Right lobe of liver (tissue), 4 donors: ENCODE data around the gene LANCL2.

Source experiments
- POLR2A ChIP-seq: fragments of 450-650 bp; IDR thresholded peaks from one replicate; pipeline ENCODE4 v1.6.1; 2017; ENCODE audit warnings: antibody characterized with exemption, mild to moderate bottlenecking
- TF ChIP-seq, protein P1 (sequence below), 4 donors: fragments of 200-600 bp in 3 of 4; fragments of 450-650 bp in 1 of 4; IDR thresholded peaks; one replicate each; pipeline versions ENCODE4 v1.5.1 to v1.8.0; 2016 to 2022; ENCODE audit warnings: antibody characterized with exemption in 4 of 4, mild to moderate bottlenecking in 2 of 4
- donor health status: DM: no; HTN: no; CAD: no.
- donor health status: DM: no; HTN: no; CAD: no.
- donor health status: DM: no; HTN: yes; CAD: no.

GRCh38 chr7:55464422-55464821 is 99.3 kb downstream of the LANCL2 start:
- TF ChIP-seq, protein P1, sequence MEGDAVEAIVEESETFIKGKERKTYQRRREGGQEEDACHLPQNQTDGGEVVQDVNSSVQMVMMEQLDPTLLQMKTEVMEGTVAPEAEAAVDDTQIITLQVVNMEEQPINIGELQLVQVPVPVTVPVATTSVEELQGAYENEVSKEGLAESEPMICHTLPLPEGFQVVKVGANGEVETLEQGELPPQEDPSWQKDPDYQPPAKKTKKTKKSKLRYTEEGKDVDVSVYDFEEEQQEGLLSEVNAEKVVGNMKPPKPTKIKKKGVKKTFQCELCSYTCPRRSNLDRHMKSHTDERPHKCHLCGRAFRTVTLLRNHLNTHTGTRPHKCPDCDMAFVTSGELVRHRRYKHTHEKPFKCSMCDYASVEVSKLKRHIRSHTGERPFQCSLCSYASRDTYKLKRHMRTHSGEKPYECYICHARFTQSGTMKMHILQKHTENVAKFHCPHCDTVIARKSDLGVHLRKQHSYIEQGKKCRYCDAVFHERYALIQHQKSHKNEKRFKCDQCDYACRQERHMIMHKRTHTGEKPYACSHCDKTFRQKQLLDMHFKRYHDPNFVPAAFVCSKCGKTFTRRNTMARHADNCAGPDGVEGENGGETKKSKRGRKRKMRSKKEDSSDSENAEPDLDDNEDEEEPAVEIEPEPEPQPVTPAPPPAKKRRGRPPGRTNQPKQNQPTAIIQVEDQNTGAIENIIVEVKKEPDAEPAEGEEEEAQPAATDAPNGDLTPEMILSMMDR (IDR thresholded peaks at IDR 0.05): no peak
- TF ChIP-seq POLR2A: no peak
